ENCODE data around the gene RIN1. TPM values are rescaled to one million over a fixed set of nuclear protein-coding genes. Genes with fewer than 3 reads are reported as not detected.

Gene RIN1
- total RNA-seq, 1 donor from 2014 or later: 19.2 TPM

DNA sequence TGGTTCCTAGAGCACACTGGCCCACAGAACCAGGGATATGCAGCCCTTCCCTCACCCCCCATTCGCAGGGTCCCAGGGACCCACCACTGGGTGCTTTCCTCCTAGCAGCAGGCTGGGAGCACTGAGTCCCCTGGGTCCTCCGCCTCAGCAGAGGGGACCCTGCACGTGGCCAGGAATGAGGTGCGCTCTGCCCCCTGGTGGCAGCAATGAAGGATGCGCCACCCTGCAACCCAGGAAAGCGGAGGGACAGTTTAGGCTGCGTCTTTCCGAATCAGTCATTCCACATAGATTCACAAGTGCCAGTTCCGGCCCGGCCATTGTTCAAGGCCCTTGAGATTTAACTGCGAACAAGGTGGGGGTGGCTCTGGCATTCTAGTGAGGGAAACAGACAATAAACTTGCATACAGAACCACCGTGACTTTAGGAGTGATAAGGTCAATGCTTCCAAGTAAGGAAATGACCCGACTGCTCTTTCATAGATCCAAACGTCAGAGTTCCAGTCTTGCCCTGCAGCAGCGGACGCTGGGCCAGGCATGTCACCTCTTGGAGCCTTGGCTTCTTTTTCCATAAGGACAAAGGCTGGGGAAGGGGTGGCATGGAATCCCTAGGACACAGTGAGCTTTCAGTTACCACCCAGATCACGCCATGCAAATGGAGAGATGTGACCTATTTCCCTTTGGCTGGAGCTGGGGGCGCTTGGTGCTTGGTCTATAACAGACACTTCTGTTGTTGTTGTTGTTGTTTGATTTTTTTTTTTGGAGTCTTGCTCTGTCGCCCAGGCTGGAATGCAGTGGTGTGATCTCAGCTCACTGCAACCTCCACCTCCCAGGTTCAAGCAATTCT, 7.7 kb downstream of the RIN1 start:
- intact Hi-C loops (cut with DNase I): loop anchor here (2.0 to 5.0 kb wide), 2 partner anchors 16 to 59 kb away; no protein-coding TSS in a partner anchor
- Histone ChIP-seq H3K9me3 (no peaks in the 10 kb centered on the region), H3K4me3 (no peak overlapping the region), H3K4me1 (peaks cover 44% of the 10 kb centered on the region), H3K27ac (peak overlapping the region; percentile 93), H3K36me3 (peaks cover 0 to 6% of the 10 kb centered on the region in 2 donors), H3K27me3 (no peaks in the 10 kb centered on the region)
- TF ChIP-seq CTCF (IDR thresholded peaks at IDR 0.05) (peak; percentile 86 to 99 (median 98)), POLR2AphosphoS5 (IDR thresholded peaks at IDR 0.05; ENCODE audit: insufficient read depth in 1 of 2, low read depth in 1 of 2) (peak; percentile 67 to 73), POLR2A (IDR thresholded peaks at IDR 0.05) (no peak)
- DNase-seq (ENCODE audit: extremely low spot score in 2 of 2): no peak

DNA sequence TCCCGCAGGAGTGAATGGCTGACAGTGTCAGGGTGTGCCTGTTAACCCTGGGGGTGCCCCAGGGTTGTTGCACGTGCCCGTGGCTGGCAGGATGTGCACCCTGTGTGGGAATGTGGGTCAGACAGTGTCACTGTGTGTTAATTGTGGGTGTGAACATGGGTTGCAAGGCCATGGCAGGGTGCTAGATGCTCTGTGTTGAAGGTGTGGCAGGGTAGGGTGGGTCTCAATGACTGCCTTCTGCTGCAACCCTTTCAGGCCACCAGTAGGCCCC, 8.3 kb downstream of the RIN1 start:
- H3K27ac ChIP-seq: peak overlapping the region; percentile 93
- intact Hi-C loops (cut with DNase I): loop anchor here (2.0 to 5.0 kb wide), 2 partner anchors 15 to 59 kb away; no protein-coding TSS in a partner anchor
- H3K36me3 ChIP-seq: peaks cover 0 to under 1% of the 10 kb centered on the region in 2 donors
- H3K9me3 ChIP-seq: no peaks in the 10 kb centered on the region
- no peak for DNase-seq (ENCODE audit: extremely low spot score in 2 of 2)
- peaks cover 47% of the 10 kb centered on the region for H3K4me1 ChIP-seq
- TF ChIP-seq POLR2A (IDR thresholded peaks at IDR 0.05) (no peak), CTCF (IDR thresholded peaks at IDR 0.05) (no peak), POLR2AphosphoS5 (IDR thresholded peaks at IDR 0.05; ENCODE audit: insufficient read depth in 1 of 2, low read depth in 1 of 2) (no peak)
- no peak overlapping the region for H3K4me3 ChIP-seq
- H3K27me3 ChIP-seq: no peaks in the 10 kb centered on the region

DNA sequence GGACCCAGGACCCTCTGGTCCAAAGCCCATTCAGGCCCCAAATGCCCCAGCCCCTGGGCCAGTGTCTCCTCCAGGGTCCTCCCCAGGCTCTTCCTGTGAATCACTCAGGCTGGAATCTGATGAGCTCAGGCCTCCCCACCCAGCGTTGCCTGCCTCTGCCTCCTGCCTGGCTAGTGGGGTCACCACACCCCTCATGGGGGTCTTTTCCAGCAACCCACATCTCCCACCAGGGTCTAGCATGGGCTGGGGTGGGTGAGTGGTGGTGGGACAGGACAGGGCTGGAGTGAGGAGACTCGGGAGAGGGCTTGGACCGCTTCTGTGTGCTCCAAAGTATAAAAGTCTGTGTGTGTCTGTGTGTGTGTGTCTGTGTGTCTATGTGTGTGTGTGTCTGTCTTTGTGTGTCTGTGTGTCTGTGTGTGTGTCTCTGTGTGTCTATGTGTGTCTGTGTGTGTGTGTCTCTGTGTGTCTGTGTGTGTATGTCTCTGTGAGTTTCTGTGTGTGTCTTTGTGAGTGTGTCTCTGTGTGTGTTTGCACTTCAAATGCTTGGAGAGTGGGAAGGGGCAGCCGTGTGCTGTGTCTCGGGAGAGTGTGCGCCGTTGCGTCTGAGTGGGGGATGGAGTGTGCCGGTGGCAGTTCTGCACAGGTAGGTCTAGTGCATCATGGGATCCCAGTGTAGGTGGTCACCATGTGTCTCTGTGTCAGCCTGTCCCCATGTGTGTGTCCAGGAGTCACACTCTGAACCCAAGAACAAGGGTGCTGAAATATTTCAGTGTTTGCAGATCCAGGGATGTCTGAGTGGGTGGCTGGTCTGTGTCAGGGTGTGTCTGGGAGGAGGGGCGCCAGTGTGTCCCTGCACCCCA, 8.8 kb downstream of the RIN1 start:
- TF ChIP-seq POLR2AphosphoS5 (IDR thresholded peaks at IDR 0.05; ENCODE audit: insufficient read depth in 1 of 2, low read depth in 1 of 2) (no peak), CTCF (IDR thresholded peaks at IDR 0.05) (no peak), POLR2A (IDR thresholded peaks at IDR 0.05) (no peak)

DNA sequence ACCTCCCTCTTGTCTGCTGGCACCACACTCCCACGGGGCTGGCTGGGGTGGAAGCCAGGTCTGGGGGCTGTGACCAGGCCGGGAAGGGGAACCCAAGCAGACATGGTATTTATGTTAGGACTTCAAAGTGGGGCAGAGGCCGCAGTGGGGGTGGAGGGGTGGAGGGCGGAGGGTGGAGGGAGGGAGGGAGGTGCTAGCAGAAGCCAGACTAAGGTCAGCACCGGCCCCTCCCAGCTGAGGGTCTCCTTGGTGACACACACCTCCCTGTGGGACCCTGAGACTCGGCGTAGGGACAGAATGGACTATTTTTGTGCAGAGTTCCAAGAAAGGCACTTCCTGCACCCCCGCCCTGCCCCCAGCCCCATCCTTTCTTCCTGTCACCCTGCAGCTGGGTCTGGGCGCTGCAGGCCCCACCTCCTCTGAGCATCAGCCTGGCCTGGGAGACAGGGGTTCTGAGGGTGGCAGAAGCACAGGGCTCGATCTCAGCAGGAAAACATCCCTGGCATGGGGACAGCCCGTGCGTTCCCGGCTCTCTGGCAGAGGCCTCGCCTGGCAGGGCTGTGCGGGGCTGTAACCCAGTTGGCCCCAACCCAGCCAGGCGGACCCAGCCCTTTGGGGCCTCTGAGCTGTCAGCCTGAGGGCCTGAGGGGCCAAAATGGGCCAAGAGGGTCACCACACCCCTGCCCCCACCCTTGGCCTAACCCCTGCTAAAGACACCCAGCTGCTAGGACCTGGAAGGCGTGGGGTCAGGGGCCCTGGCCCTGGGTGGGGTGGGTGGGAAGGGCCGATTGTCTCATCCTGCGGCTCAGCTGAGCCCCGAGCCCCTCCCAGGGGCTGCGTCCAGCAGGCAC, 9.7 kb downstream of the RIN1 start:
- Histone ChIP-seq H3K4me1 (peaks cover 61% of the 10 kb centered on the region), H3K9me3 (no peaks in the 10 kb centered on the region), H3K36me3 (no peaks in the 10 kb centered on the region), H3K27me3 (no peaks in the 10 kb centered on the region), H3K4me3 (peak overlapping the region in 1 of 2 donors; percentile 1), H3K27ac (peak overlapping the region; percentile 93)
- no peak for DNase-seq (ENCODE audit: extremely low spot score in 2 of 2)
- intact Hi-C loops (cut with DNase I): loop anchor here (5.0 kb wide), 1 partner anchor 61 kb away; no protein-coding TSS in a partner anchor
- TF ChIP-seq POLR2A (IDR thresholded peaks at IDR 0.05) (no peak), POLR2AphosphoS5 (IDR thresholded peaks at IDR 0.05; ENCODE audit: insufficient read depth in 1 of 2, low read depth in 1 of 2) (peak in 1 of 2 donors; percentile 77)

More for the DNA sequence above, 8.8 kb downstream of the RIN1 start:
- Histone ChIP-seq H3K27ac (peak overlapping the region; percentile 93), H3K36me3 (no peaks in the 10 kb centered on the region), H3K9me3 (no peaks in the 10 kb centered on the region), H3K27me3 (no peaks in the 10 kb centered on the region), H3K4me3 (no peak overlapping the region), H3K4me1 (peaks cover 52% of the 10 kb centered on the region)
- intact Hi-C loops (cut with DNase I): loop anchor here (2.0 to 5.0 kb wide), 2 partner anchors 15 to 60 kb away; no protein-coding TSS in a partner anchor
- no peak for DNase-seq (ENCODE audit: extremely low spot score in 2 of 2)
